GM23248 (cell line): ENCODE measurements around the gene PAPOLB.

ENCODE experiments used
- EZH2 ChIP-seq: fragments of 200-600 bp; sonication (generic); IDR thresholded peaks from 2 replicates; pipeline ENCODE4 v1.6.1; 2018; ENCODE audit warnings: antibody characterized with exemption, mild to moderate bottlenecking; ENCODE audit not compliant: insufficient read depth, poor library complexity, severe bottlenecking
- EZH2phosphoT487 ChIP-seq: fragments of 200-600 bp; sonication (generic); IDR thresholded peaks from 2 replicates; pipeline ENCODE4 v1.6.1; 2018; ENCODE audit warnings: antibody characterized with exemption, moderate library complexity, mild to moderate bottlenecking, low read depth; ENCODE audit not compliant: insufficient read depth

DNA sequence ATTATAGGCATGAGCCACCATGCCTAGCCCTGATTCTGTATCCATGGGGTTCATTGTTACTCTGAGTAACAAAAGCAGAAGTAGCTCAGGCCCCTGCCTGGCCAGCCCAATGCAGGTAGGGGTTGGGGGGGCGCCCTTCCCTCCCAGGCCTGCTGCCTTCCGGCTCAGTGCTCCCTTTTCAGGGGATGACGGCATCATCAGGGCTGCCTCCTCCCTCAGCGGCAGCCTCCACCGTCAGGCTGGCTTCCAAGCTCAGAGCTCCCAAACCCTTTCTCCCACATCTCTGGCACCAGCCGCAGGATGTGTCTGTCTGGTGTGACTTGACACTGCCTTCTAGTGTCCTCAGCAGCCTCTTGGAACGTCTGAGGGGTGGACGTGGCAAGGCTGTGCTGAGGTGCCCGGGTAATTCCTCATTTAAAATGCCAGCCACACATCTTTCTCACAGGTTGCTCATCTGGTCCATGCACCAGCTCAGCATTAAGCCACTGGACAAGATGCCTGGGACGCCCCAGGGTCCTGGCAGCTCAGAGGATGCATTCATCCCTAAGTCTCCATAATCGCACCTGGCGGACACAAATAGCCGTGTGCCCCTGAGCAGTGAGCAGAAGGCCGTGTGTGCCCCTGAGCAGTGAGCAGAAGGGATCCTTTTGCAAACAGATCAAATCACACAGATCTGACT, 38.2 kb downstream of the PAPOLB start:
- TF ChIP-seq EZH2phosphoT487, result no peak
- TF ChIP-seq EZH2, result no peak
